Thyroid gland (tissue), 4 donors: ENCODE measurements around the gene EBF3.

ENCODE experiments used
- CTCF ChIP-seq, 6 experiments: fragments of 200-600 bp in 3 of 6; fragments of 450-650 bp in 3 of 6; sonication (generic) in 3 of 6; IDR thresholded peaks; one replicate each; pipeline ENCODE4 v1.5.1; 2016 to 2019; ENCODE audit warnings: antibody characterized with exemption in 6 of 6, mild to moderate bottlenecking in 2 of 6, inconsistent platforms in 1 of 6, moderate library complexity in 1 of 6
- POLR2A ChIP-seq, 2 donors: fragments of 450-650 bp; IDR thresholded peaks; one replicate each; pipeline ENCODE4 v1.6.1; 2017; ENCODE audit warnings: antibody characterized with exemption in 2 of 2, mild to moderate bottlenecking in 2 of 2, moderate library complexity in 1 of 2

- TF ChIP-seq CTCF (IDR thresholded peaks at IDR 0.05) = no peak
- TF ChIP-seq POLR2A (IDR thresholded peaks at IDR 0.05) = no peak
Observed at GRCh38 chr10:129887381-129887905, 76.6 kb downstream of the EBF3 start.
